Panc1 (cell line): ENCODE results near the gene COLGALT1.

Experiments
- CTCF ChIP-seq: fragments of 450-650 bp; IDR thresholded peaks from 2 replicates; pipeline ENCODE4 v1.5.1; 2017; ENCODE audit warnings: mild to moderate bottlenecking
- POLR2AphosphoS5 ChIP-seq: IDR thresholded peaks from 2 replicates; pipeline ENCODE4 v1.6.1; 2012; ENCODE audit warnings: mild to moderate bottlenecking, low read depth, low read length, moderate library complexity
- REST ChIP-seq, 2 experiments: IDR thresholded peaks; 2 replicates each; pipeline ENCODE4 v1.6.1; 2011 to 2012; ENCODE audit warnings: low read depth in 2 of 2, control low read depth in 1 of 2, low read length in 1 of 2, mild to moderate bottlenecking in 1 of 2, moderate library complexity in 1 of 2; ENCODE audit not compliant: insufficient read depth in 1 of 2
- SIN3A ChIP-seq: IDR thresholded peaks from 2 replicates; pipeline ENCODE4 v1.6.1; 2012; ENCODE audit warnings: low read depth, mild to moderate bottlenecking, low read length, moderate library complexity, borderline replicate concordance; ENCODE audit not compliant: insufficient read depth

DNA sequence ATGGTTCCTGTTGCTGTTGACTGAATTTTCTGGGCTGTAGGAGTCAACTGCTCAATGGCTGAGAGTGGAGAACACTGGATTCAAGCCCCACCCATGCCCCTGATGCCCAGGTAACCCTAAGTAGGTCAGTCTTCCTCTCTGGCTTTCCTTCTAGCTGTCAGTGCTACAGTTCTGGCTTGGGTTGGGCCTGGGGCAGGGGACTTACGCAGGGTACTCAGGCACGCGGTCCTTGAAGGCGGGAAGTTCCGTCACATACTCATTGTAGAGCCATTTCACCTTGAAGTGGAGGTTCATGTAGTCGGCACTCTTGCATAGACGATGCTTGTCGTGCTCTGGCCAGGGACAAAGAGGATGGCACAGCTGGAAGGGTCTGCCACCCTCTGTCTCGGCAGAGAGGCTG lies 77.1 kb downstream of the COLGALT1 start:
- TF ChIP-seq CTCF, result no peak
- no peak for TF ChIP-seq SIN3A
- TF ChIP-seq POLR2AphosphoS5, result no peak
- no peak for TF ChIP-seq REST (IDR thresholded peaks at IDR 0.05; ENCODE audit: insufficient read depth in 1 of 2, low read depth in 2 of 2, low read length in 1 of 2)
